SK-N-SH (cell line): ENCODE data around the gene TKTL1. TPM values are rescaled to one million over a fixed set of nuclear protein-coding genes. Genes with fewer than 3 reads are reported as not detected.

ENCODE experiments used
- CTCF ChIA-PET: fragments of 300-600, 350-600 bp; formaldehyde crosslinking; extraction: SDS; loops from one replicate; lab custom pipeline; 2021; lab: Yijun Ruan, JAX
- POLR2A ChIA-PET: fragments of 350-600 bp; sonication (Branson Sonifier 250); formaldehyde crosslinking; extraction: SDS; loops from one replicate; lab custom pipeline; 2020; ENCODE audit warnings: antibody characterized with exemption, inconsistent platforms; lab: Yijun Ruan, JAX
- DNase-seq: peaks from one replicate; pipeline ENCODE4 v3.0.0; 2012
- H2AFZ ChIP-seq: fragments of 200-600 bp; sonication (generic); 2 replicates; pipeline ENCODE4 v1.8.1; 2016; ENCODE audit warnings: antibody characterized with exemption, mild to moderate bottlenecking, low read depth
- H3F3A ChIP-seq: fragments of 200-600 bp; sonication (generic); replicated peaks from 2 replicates; pipeline ENCODE3; 2016; ENCODE audit warnings: antibody characterized with exemption, mild to moderate bottlenecking; ENCODE audit not compliant: insufficient read depth
- H3K27ac ChIP-seq, 2 experiments: fragments of 200-500 bp in 1 of 2; fragments of 200-600 bp in 1 of 2; sonication (Bioruptor generic) in 1 of 2; sonication (generic), shearing (Covaris generic) in 1 of 2; 2 replicates each; pipeline versions ENCODE4 v1.5.1 to v1.6.1; 2014 to 2016; ENCODE audit warnings: low read depth in 2 of 2, inconsistent platforms in 1 of 2, low read length in 1 of 2, mild to moderate bottlenecking in 1 of 2, mixed read lengths in 1 of 2
- H3K27me3 ChIP-seq: fragments of 200-600 bp; sonication (generic), shearing (Covaris generic); 2 replicates; pipeline ENCODE4 v1.6.1; 2016; ENCODE audit warnings: mixed run types; ENCODE audit not compliant: insufficient read depth
- H3K36me3 ChIP-seq, 2 experiments: fragments of 200-500 bp in 1 of 2; fragments of 200-600 bp in 1 of 2; sonication (Bioruptor generic) in 1 of 2; sonication (generic) in 1 of 2; replicated peaks in 1 of 2; 2 replicates each; pipeline versions ENCODE3 to v1.5.1; 2014 to 2016; ENCODE audit warnings: low read length in 1 of 2, mild to moderate bottlenecking in 1 of 2; ENCODE audit not compliant: insufficient read depth in 2 of 2, control insufficient read depth in 1 of 2
- H3K4me1 ChIP-seq, 2 experiments: fragments of 200-500 bp in 1 of 2; fragments of 200-600 bp in 1 of 2; sonication (Bioruptor generic) in 1 of 2; sonication (generic), shearing (Covaris generic) in 1 of 2; 2 replicates each; pipeline versions ENCODE4 v1.5.1 to v1.6.1; 2014 to 2016; ENCODE audit warnings: low read depth in 1 of 2, low read length in 1 of 2, mixed run types in 1 of 2; ENCODE audit not compliant: insufficient read depth in 2 of 2, control insufficient read depth in 1 of 2
- H3K4me2 ChIP-seq: fragments of 200-600 bp; sonication (generic), shearing (Covaris generic); 2 replicates; pipeline ENCODE4 v1.6.1; 2017; ENCODE audit warnings: mixed run types
- H3K4me3 ChIP-seq, 2 experiments: fragments of 200-500 bp in 1 of 2; fragments of 200-600 bp in 1 of 2; sonication (Bioruptor generic) in 1 of 2; sonication (generic), shearing (Covaris generic) in 1 of 2; 2 replicates each; pipeline versions ENCODE4 v1.5.1 to v1.8.1; 2014 to 2016; ENCODE audit warnings: low read depth in 2 of 2, inconsistent platforms in 1 of 2, low read length in 1 of 2, mild to moderate bottlenecking in 1 of 2, mixed read lengths in 1 of 2, moderate library complexity in 1 of 2
- H3K79me2 ChIP-seq: fragments of 200-600 bp; sonication (generic); 2 replicates; pipeline ENCODE4 v1.8.1; 2017; ENCODE audit warnings: mild to moderate bottlenecking; ENCODE audit not compliant: insufficient read depth
- H3K9ac ChIP-seq: fragments of 200-600 bp; sonication (generic); 2 replicates; pipeline ENCODE4 v1.6.1; 2017; ENCODE audit warnings: mixed run types
- H3K9me2 ChIP-seq: fragments of 200-600 bp; sonication (generic); 2 replicates; pipeline ENCODE4 v1.6.1; 2017; ENCODE audit warnings: mixed run types
- H3K9me3 ChIP-seq: fragments of 200-600 bp; sonication (generic); 2 replicates; pipeline ENCODE4 v1.6.1; 2017; ENCODE audit warnings: mixed run types, mild to moderate bottlenecking, moderate library complexity
- H4K20me1 ChIP-seq: fragments of 200-600 bp; sonication (generic); 2 replicates; pipeline ENCODE4 v1.6.1; 2017; ENCODE audit warnings: mild to moderate bottlenecking, mixed run types; ENCODE audit not compliant: insufficient read depth
- CTCF ChIP-seq: fragments of 200-600 bp; sonication (generic); IDR thresholded peaks from 2 replicates; pipeline ENCODE4 v1.6.1; 2017; ENCODE audit warnings: antibody characterized with exemption, mild to moderate bottlenecking, moderate library complexity
- EZH2phosphoT487 ChIP-seq: fragments of 200-600 bp; sonication (generic); IDR thresholded peaks from 2 replicates; pipeline ENCODE4 v1.6.1; 2017; ENCODE audit warnings: low read depth, mixed run types, mild to moderate bottlenecking, antibody characterized with exemption, moderate library complexity, borderline replicate concordance
- FOXM1 ChIP-seq: IDR thresholded peaks from 2 replicates; pipeline ENCODE4 v1.4.0; 2012; ENCODE audit warnings: low read depth, mild to moderate bottlenecking
- GATA2 ChIP-seq: sonication (generic); formaldehyde crosslinking; IDR thresholded peaks from 2 replicates; pipeline ENCODE4 v1.5.0; 2020; ENCODE audit warnings: mild to moderate bottlenecking, missing genetic modification reagents
- MEF2A ChIP-seq: IDR thresholded peaks from 2 replicates; pipeline ENCODE4 v1.4.0; 2012; ENCODE audit warnings: low read depth, borderline replicate concordance
- MXI1 ChIP-seq: IDR thresholded peaks from 2 replicates; pipeline ENCODE4 v1.6.1; 2012; ENCODE audit warnings: mild to moderate bottlenecking, low read depth, low read length, improper control_type of control experiment
- RAD21 ChIP-seq: IDR thresholded peaks from 2 replicates; pipeline ENCODE4 v1.6.1; 2012; ENCODE audit warnings: mild to moderate bottlenecking, low read length
- RCOR1 ChIP-seq: fragments of 150-350 bp; IDR thresholded peaks from 2 replicates; pipeline ENCODE4 v1.6.1; 2017; ENCODE audit warnings: antibody characterized with exemption, low read length
- RFX5 ChIP-seq: IDR thresholded peaks from 2 replicates; pipeline ENCODE4 v1.6.1; 2012; ENCODE audit warnings: mild to moderate bottlenecking, improper control_type of control experiment, low read length
- RXRA ChIP-seq: IDR thresholded peaks from 2 replicates; pipeline ENCODE4 v1.4.0; 2012; ENCODE audit warnings: low read depth, mild to moderate bottlenecking, borderline replicate concordance
- TAF1 ChIP-seq: IDR thresholded peaks from 2 replicates; pipeline ENCODE4 v1.6.1; 2012; ENCODE audit warnings: low read depth, mild to moderate bottlenecking, low read length, moderate library complexity, borderline replicate concordance
- USF2 ChIP-seq: fragments of 150-350 bp; IDR thresholded peaks from 2 replicates; pipeline ENCODE4 v1.6.1; 2017; ENCODE audit warnings: antibody characterized with exemption, low read length, low read depth, borderline replicate concordance
- WGBS: methylation state at CpG from one replicate; pipeline ENCODE4 v1.1.6; 2017; ENCODE audit warnings: low lambda C conversion rate; 5-methylcytosine and 5-hydroxymethylcytosine counted together
- polyA plus RNA-seq, 3 experiments: library from polyadenylated mRNA; depleted of rRNA; stranded (reverse); fragments of >200 nt; gene quantifications; 2 replicates each; pipeline ENCODE4 v1.2.3, GENCODE V29; 2012

Gene TKTL1
- polyA plus RNA-seq, 1 of the 3 experiments (the other 2 are of a cell fraction) = not detected

GRCh38 chrX:154296731-154297130 lies 1.1 kb downstream of the TKTL1 start:
- no peaks in the 10 kb centered on the region; the same call in 1 of the 2 replicates for H3K27me3 ChIP-seq
- no peaks in the 10 kb centered on the region for H3K36me3 ChIP-seq
- no peaks in the 10 kb centered on the region for H3K4me1 ChIP-seq
- no peak overlapping the region for H3K4me2 ChIP-seq
- H3K9ac ChIP-seq = no peak overlapping the region
- CTCF ChIA-PET = no interaction called here
- no peak overlapping the region for H3K4me3 ChIP-seq
- POLR2A ChIA-PET = no interaction called here
- 63% methylated on average over 17 of the region's 18 CpGs for WGBS
- H3K27ac ChIP-seq = no peak overlapping the region
- no peaks in the 10 kb centered on the region for H3F3A ChIP-seq
- no peaks in the 10 kb centered on the region for H4K20me1 ChIP-seq
- DNase-seq = no peak
- TF ChIP-seq MXI1 = no peak
- TF ChIP-seq MEF2A = no peak
- TF ChIP-seq RFX5 = no peak
- no peak for TF ChIP-seq RCOR1
- TF ChIP-seq GATA2 (CRISPR knock-in tag) = no peak
- TF ChIP-seq RAD21 = no peak
- TF ChIP-seq FOXM1 = no peak
- no peaks in the 10 kb centered on the region for H3K9me3 ChIP-seq
- H3K79me2 ChIP-seq = no peaks in the 10 kb centered on the region
- no peaks in the 10 kb centered on the region for H3K9me2 ChIP-seq
- no peak overlapping the region for H2AFZ ChIP-seq

- H3K9me2 ChIP-seq = no peaks in the 10 kb centered on the region
- WGBS = 37% methylated on average over 7 of the region's 7 CpGs
- no peak overlapping the region for H3K4me2 ChIP-seq
- DNase-seq = no peak
- H3K27ac ChIP-seq = no peak overlapping the region
- no peak overlapping the region for H3K4me3 ChIP-seq
- H3K9ac ChIP-seq = no peak overlapping the region
- TF ChIP-seq USF2 (no peak), RXRA (no peak), EZH2phosphoT487 (no peak), TAF1 (no peak), CTCF (no peak)
- TF ChIP-seq, all 33 proteins: peak for 0
- H3K4me1 ChIP-seq = no peaks in the 10 kb centered on the region
- no peaks in the 10 kb centered on the region for H4K20me1 ChIP-seq
- CTCF ChIA-PET = interaction anchor here (1.0 to 1.5 kb wide), 2 partner anchors 10 to 20 kb away, joined by 3 to 7 read pairs; no protein-coding TSS in a partner anchor
- no peaks in the 10 kb centered on the region for H3K79me2 ChIP-seq
- no peak overlapping the region for H2AFZ ChIP-seq
- POLR2A ChIA-PET = interaction anchor here (0.7 kb wide), 1 partner anchor 193 kb away, joined by 3 read pairs; no protein-coding TSS in a partner anchor
- no peaks in the 10 kb centered on the region for H3K36me3 ChIP-seq
- no peaks in the 10 kb centered on the region for H3K9me3 ChIP-seq
- no peaks in the 10 kb centered on the region; the same call in 1 of the 2 replicates for H3K27me3 ChIP-seq
- no peaks in the 10 kb centered on the region for H3F3A ChIP-seq
Measured at GRCh38 chrX:154298312-154298711, 2.7 kb downstream of the TKTL1 start.
